ENCODE results near the gene TENM4.

GRCh38 chr11:79470161-79470560, 29.3 kb upstream of the TENM4 start:
- TF ChIP-seq CREB5 (CRISPR knock-in tag; IDR thresholded peaks at IDR 0.05; ENCODE audit: low read depth), result no peak
- no peak for TF ChIP-seq PPARA (CRISPR knock-in tag; IDR thresholded peaks at IDR 0.05; ENCODE audit: borderline replicate concordance)
- no peak for TF ChIP-seq ZFP3 (CRISPR knock-in tag; IDR thresholded peaks at IDR 0.05)
- TF ChIP-seq ISL1 (CRISPR knock-in tag; IDR thresholded peaks at IDR 0.05), result no peak
- TF ChIP-seq SNAI2 (CRISPR knock-in tag; IDR thresholded peaks at IDR 0.05), result no peak
- TF ChIP-seq PATZ1 (CRISPR knock-in tag; IDR thresholded peaks at IDR 0.05; ENCODE audit: borderline replicate concordance), result no peak
- no peak for TF ChIP-seq ZC3H10 (CRISPR knock-in tag; IDR thresholded peaks at IDR 0.05)
- TF ChIP-seq RARB (CRISPR knock-in tag; IDR thresholded peaks at IDR 0.05), result no peak
- no peak for TF ChIP-seq OSR1 (CRISPR knock-in tag; IDR thresholded peaks at IDR 0.05)
- TF ChIP-seq ZNF8 (CRISPR knock-in tag; IDR thresholded peaks at IDR 0.05), result no peak
- no peak for TF ChIP-seq ESRRG (CRISPR knock-in tag; IDR thresholded peaks at IDR 0.05)
